Liver (tissue), 3 donors: ENCODE data around the gene ELP4.

ENCODE experiments used
- ATF3 ChIP-seq: IDR thresholded peaks from 2 replicates; pipeline ENCODE4 v1.6.1; 2016; ENCODE audit warnings: antibody characterized with exemption
- CTCF ChIP-seq: fragments of 150-350 bp; IDR thresholded peaks from 2 replicates; pipeline ENCODE4 v1.5.1; 2017; ENCODE audit warnings: improper control_type of control experiment, low read depth, low read length; ENCODE audit not compliant: missing input control
- EGR1 ChIP-seq, 2 donors: IDR thresholded peaks; 2 replicates each; pipeline ENCODE4 v1.6.1; 2016 to 2018; ENCODE audit warnings: antibody characterized with exemption in 2 of 2, low read depth in 2 of 2
- FOXA1 ChIP-seq: IDR thresholded peaks from 2 replicates; pipeline ENCODE4 v1.6.1; 2016; ENCODE audit warnings: antibody characterized with exemption
- GABPA ChIP-seq, 2 donors: IDR thresholded peaks in 1 of 2; conservative IDR thresholded peaks in 1 of 2; 2 replicates each; pipeline ENCODE4 v1.6.1; 2016; ENCODE audit warnings: antibody characterized with exemption in 2 of 2, mild to moderate bottlenecking in 1 of 2, moderate library complexity in 1 of 2
- JUND ChIP-seq, 2 donors: IDR thresholded peaks; 2 replicates each; pipeline ENCODE4 v1.6.1; 2016; ENCODE audit warnings: antibody characterized with exemption in 2 of 2
- RAD21 ChIP-seq, 2 donors: IDR thresholded peaks; 2 replicates each; pipeline ENCODE4 v1.6.1; 2016; ENCODE audit warnings: antibody characterized with exemption in 2 of 2, mild to moderate bottlenecking in 2 of 2
- REST ChIP-seq: IDR thresholded peaks from 2 replicates; pipeline ENCODE4 v1.6.1; 2016; ENCODE audit warnings: antibody characterized with exemption, mild to moderate bottlenecking
- SP1 ChIP-seq: IDR thresholded peaks from 2 replicates; pipeline ENCODE4 v1.6.1; 2018; ENCODE audit warnings: antibody characterized with exemption, mild to moderate bottlenecking
- TAF1 ChIP-seq: conservative IDR thresholded peaks from 2 replicates; pipeline ENCODE4 v1.6.1; 2016; ENCODE audit warnings: antibody characterized with exemption, mild to moderate bottlenecking
- YY1 ChIP-seq: IDR thresholded peaks from 2 replicates; pipeline ENCODE4 v1.6.1; 2016; ENCODE audit warnings: antibody characterized with exemption, mild to moderate bottlenecking
- donor health status: healthy.
- donor health status: healthy.

- no peak for TF ChIP-seq RAD21 (IDR thresholded peaks at IDR 0.05)
- no peak for TF ChIP-seq CTCF
- no peak for TF ChIP-seq TAF1
- no peak for TF ChIP-seq JUND (IDR thresholded peaks at IDR 0.05)
- TF ChIP-seq REST: no peak
- TF ChIP-seq EGR1 (IDR thresholded peaks at IDR 0.05; ENCODE audit: low read depth in 2 of 2): no peak
- no peak for TF ChIP-seq SP1
- TF ChIP-seq GABPA (IDR thresholded peaks at IDR 0.05 in 1 of 2, conservative IDR thresholded peaks at IDR 0.05 in 1 of 2): no peak
- TF ChIP-seq ATF3: no peak
- TF ChIP-seq FOXA1: no peak
- TF ChIP-seq YY1: no peak
Measured at GRCh38 chr11:31815711-31816467, 306.3 kb downstream of the ELP4 start.
